ENCODE measurements around the gene ANXA3.

DNA sequence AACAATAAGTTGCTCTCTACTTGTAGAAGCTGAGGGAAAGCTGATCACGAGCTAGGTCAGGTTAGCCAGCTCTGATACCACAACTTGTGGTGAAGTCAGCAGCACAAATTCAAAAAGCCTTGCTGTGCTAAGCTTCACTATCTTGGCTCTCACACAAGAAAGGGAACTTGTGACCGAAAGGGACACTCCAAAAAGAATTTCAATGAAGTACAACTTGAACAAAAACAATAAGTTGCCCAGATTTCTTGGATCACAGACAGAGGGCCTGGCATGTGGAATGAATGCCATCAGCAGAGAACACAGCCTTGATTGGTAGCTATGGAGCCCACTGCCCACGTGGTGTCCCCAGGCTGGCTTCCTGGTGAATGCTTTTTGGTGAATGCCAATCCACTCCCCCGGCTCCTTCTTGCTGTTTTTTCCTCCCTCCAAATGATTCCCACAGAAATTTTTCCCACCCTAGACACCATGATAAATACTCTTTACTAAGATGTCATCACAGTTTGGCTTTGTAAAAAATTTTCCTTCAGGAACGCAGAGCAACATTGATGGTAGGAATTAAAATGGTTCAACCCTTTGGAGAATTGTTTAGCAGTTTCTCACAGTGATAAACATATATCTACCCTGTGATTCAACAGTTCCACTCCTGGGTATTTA, 82.6 kb downstream of the ANXA3 start:
- TF ChIP-seq, protein P1, sequence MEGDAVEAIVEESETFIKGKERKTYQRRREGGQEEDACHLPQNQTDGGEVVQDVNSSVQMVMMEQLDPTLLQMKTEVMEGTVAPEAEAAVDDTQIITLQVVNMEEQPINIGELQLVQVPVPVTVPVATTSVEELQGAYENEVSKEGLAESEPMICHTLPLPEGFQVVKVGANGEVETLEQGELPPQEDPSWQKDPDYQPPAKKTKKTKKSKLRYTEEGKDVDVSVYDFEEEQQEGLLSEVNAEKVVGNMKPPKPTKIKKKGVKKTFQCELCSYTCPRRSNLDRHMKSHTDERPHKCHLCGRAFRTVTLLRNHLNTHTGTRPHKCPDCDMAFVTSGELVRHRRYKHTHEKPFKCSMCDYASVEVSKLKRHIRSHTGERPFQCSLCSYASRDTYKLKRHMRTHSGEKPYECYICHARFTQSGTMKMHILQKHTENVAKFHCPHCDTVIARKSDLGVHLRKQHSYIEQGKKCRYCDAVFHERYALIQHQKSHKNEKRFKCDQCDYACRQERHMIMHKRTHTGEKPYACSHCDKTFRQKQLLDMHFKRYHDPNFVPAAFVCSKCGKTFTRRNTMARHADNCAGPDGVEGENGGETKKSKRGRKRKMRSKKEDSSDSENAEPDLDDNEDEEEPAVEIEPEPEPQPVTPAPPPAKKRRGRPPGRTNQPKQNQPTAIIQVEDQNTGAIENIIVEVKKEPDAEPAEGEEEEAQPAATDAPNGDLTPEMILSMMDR (IDR thresholded peaks at IDR 0.05), result no peak
- no peak for TF ChIP-seq EZH2 (IDR thresholded peaks at IDR 0.05; ENCODE audit: borderline replicate concordance, insufficient read depth, low read depth, low read length, poor library complexity, severe bottlenecking)

Data from B cell (primary cell).